Measurements from ENCODE around the gene MOGAT1.

MOGAT1 gene

DNA sequence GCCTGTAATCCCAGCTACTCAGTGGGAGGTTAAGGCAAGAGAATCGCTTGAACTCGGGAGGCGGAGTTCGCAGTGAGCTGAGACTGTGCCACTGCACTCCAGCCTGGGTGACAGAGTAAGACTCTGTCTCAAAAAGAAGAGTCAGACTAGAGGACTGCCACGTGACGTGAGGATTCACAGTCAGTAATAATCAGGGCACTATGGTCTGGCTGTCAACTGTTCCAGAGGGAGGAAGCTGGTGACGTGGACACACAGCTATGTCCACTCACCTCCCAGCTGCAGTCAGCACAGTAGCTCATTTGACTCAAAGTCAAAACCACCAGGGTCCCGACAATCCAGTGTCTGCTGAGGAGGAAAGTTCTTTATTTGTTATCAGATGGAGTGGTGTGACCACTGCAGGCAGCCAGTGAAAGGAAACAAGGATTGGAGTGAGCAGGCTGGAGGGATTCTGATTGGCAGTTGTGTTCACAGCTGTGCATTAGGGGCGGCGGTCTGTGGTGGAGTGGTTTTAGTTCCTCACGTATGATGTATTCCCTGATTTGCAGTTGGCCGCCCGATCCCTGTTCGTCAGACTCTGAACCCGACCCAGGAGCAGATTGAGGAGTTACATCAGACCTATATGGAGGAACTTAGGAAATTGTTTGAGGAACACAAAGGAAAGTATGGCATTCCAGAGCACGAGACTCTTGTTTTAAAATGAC lies 37.9 kb downstream of the MOGAT1 start:
- no peaks in the 10 kb centered on the region for H3F3A ChIP-seq (ENCODE audit: insufficient read depth)
- H3K4me2 ChIP-seq (ENCODE audit: low read depth, low read length, poor library complexity, severe bottlenecking): no peak overlapping the region
- H3K4me3 ChIP-seq (ENCODE audit: insufficient read depth, low read length, poor library complexity, severe bottlenecking): no peak overlapping the region
- H3K9ac ChIP-seq (ENCODE audit: low read length): no peak overlapping the region
- H3K27ac ChIP-seq (ENCODE audit: low read depth, low read length): no peak overlapping the region
- no peaks in the 10 kb centered on the region for H3K9me2 ChIP-seq (replicated peaks; ENCODE audit: insufficient read depth, low read length)
- no peaks in the 10 kb centered on the region for H3K27me3 ChIP-seq (ENCODE audit: low read length)
- TF ChIP-seq CTCF (IDR thresholded peaks at IDR 0.05; ENCODE audit: insufficient read depth, low read length, poor library complexity, severe bottlenecking) (no peak), EZH2phosphoT487 (conservative IDR thresholded peaks at IDR 0.05; ENCODE audit: low read length) (no peak)
- H3K9me3 ChIP-seq (ENCODE audit: insufficient read depth, low read length): no peaks in the 10 kb centered on the region
- peak overlapping the region; percentile 31 for H2AFZ ChIP-seq (ENCODE audit: low read depth, low read length, severe bottlenecking)
- no peaks in the 10 kb centered on the region for H3K36me3 ChIP-seq (ENCODE audit: low read length)
- H4K20me1 ChIP-seq (ENCODE audit: low read depth, low read length): no peaks in the 10 kb centered on the region
- no peaks in the 10 kb centered on the region for H3K79me2 ChIP-seq (ENCODE audit: insufficient read depth, low read length)

GRCh38 chr2:222710736-222711135 lies 39.3 kb downstream of the MOGAT1 start:
- Histone ChIP-seq H3K4me2 (ENCODE audit: low read depth, low read length, poor library complexity, severe bottlenecking) (no peak overlapping the region), H3F3A (ENCODE audit: insufficient read depth) (no peaks in the 10 kb centered on the region), H3K27ac (ENCODE audit: low read depth, low read length) (no peak overlapping the region), H3K27me3 (ENCODE audit: low read length) (no peaks in the 10 kb centered on the region), H3K9me3 (ENCODE audit: insufficient read depth, low read length) (no peaks in the 10 kb centered on the region), H3K9ac (ENCODE audit: low read length) (no peak overlapping the region), H2AFZ (ENCODE audit: low read depth, low read length, severe bottlenecking) (no peak overlapping the region), H3K79me2 (ENCODE audit: insufficient read depth, low read length) (no peaks in the 10 kb centered on the region), H3K4me3 (ENCODE audit: insufficient read depth, low read length, poor library complexity, severe bottlenecking) (no peak overlapping the region), H3K36me3 (ENCODE audit: low read length) (no peaks in the 10 kb centered on the region), H3K9me2 (replicated peaks; ENCODE audit: insufficient read depth, low read length) (no peaks in the 10 kb centered on the region), H4K20me1 (ENCODE audit: low read depth, low read length) (no peaks in the 10 kb centered on the region)
- TF ChIP-seq EZH2phosphoT487 (conservative IDR thresholded peaks at IDR 0.05; ENCODE audit: low read length): no peak

- Histone ChIP-seq H3K27me3 (ENCODE audit: low read length) (no peaks in the 10 kb centered on the region), H3K79me2 (ENCODE audit: insufficient read depth, low read length) (no peaks in the 10 kb centered on the region), H3K4me3 (ENCODE audit: insufficient read depth, low read length, poor library complexity, severe bottlenecking) (no peak overlapping the region), H3F3A (ENCODE audit: insufficient read depth) (no peaks in the 10 kb centered on the region), H3K9me2 (replicated peaks; ENCODE audit: insufficient read depth, low read length) (no peaks in the 10 kb centered on the region), H3K9me3 (ENCODE audit: insufficient read depth, low read length) (no peaks in the 10 kb centered on the region), H4K20me1 (ENCODE audit: low read depth, low read length) (no peaks in the 10 kb centered on the region), H3K27ac (ENCODE audit: low read depth, low read length) (no peak overlapping the region), H3K4me2 (ENCODE audit: low read depth, low read length, poor library complexity, severe bottlenecking) (no peak overlapping the region), H3K36me3 (ENCODE audit: low read length) (no peaks in the 10 kb centered on the region), H3K9ac (ENCODE audit: low read length) (no peak overlapping the region), H2AFZ (ENCODE audit: low read depth, low read length, severe bottlenecking) (no peak overlapping the region)
- TF ChIP-seq EZH2phosphoT487 (conservative IDR thresholded peaks at IDR 0.05; ENCODE audit: low read length) (no peak), CTCF (IDR thresholded peaks at IDR 0.05; ENCODE audit: insufficient read depth, low read length, poor library complexity, severe bottlenecking) (no peak)
Measured at GRCh38 chr2:222711315-222711940, 40.0 kb downstream of the MOGAT1 start.

DNA sequence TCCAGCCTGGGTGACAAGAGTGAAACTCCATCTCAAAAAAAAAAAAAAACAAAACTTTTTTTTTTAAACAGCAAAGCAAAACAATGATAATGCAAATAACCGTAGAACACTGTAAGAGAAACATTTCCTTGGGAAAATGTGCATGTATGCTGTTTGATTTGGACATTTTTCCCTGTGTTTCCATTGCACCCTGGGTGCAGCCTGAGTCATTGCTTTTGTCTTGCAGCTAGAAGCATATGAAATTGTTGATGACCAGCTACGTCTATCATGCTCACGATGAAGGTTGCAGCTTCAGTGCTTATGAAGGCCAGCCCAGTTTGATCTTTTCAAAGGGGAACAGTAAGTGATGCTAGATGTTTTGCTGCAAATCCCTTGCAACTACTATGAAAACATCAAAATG lies 41.5 kb downstream of the MOGAT1 start:
- no peak overlapping the region for H3K9ac ChIP-seq (ENCODE audit: low read length)

More for the DNA sequence above, 41.5 kb downstream of the MOGAT1 start:
- H3F3A ChIP-seq (ENCODE audit: insufficient read depth): no peaks in the 10 kb centered on the region
- no peaks in the 10 kb centered on the region for H3K36me3 ChIP-seq (ENCODE audit: low read length)
- no peaks in the 10 kb centered on the region for H3K9me3 ChIP-seq (ENCODE audit: insufficient read depth, low read length)
- H2AFZ ChIP-seq (ENCODE audit: low read depth, low read length, severe bottlenecking): no peak overlapping the region
- no peaks in the 10 kb centered on the region for H3K27me3 ChIP-seq (ENCODE audit: low read length)
- no peak overlapping the region for H3K27ac ChIP-seq (ENCODE audit: low read depth, low read length)
- H3K9me2 ChIP-seq (replicated peaks; ENCODE audit: insufficient read depth, low read length): no peaks in the 10 kb centered on the region
- H3K4me3 ChIP-seq (ENCODE audit: insufficient read depth, low read length, poor library complexity, severe bottlenecking): no peak overlapping the region
- no peaks in the 10 kb centered on the region for H4K20me1 ChIP-seq (ENCODE audit: low read depth, low read length)
- TF ChIP-seq CTCF (IDR thresholded peaks at IDR 0.05; ENCODE audit: insufficient read depth, low read length, poor library complexity, severe bottlenecking): no peak
- H3K79me2 ChIP-seq (ENCODE audit: insufficient read depth, low read length): no peaks in the 10 kb centered on the region
- no peak overlapping the region for H3K4me2 ChIP-seq (ENCODE audit: low read depth, low read length, poor library complexity, severe bottlenecking)

Data from SU-DHL-6 (cell line).